ENCODE results near the gene EPHB1. TPM values are rescaled to one million over a fixed set of nuclear protein-coding genes. Genes with fewer than 3 reads are reported as not detected.

EPHB1 gene
- total RNA-seq, 2 donors from 2014 or later = 1.9 to 3.2 TPM

DNA sequence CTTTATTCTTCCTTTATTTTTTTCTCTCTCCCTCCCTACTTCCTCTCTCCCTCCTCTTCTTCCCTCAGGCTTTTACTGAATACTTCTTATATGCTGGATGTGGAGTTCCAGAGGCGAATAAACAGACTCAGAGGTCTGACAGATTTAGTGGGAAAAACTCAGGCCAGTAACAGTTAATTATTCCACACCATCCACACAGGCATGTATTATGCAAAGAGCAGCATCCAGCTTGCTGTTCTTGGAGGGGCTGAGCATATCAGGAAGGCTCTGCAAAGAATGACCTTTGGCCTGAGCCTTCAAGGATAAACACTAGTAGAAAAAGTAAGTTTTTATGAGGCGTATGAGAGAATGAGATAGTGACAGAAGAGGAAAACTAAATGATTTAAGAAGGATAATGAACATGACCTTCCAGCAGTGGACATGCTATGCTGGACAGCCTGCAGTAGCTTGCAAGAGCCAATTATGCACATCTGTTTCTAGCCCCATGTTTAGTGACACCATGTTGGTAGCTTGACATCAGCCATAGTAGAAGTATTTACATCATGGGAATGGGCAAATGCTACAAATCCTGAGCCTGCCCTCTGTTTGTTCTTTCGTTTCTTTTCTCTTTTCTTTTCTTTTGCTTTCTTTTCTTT is 387.4 kb downstream of the EPHB1 start:
- H3K4me3 ChIP-seq = no peak overlapping the region
- H3K9me3 ChIP-seq = no peaks in the 10 kb centered on the region
- H3K4me1 ChIP-seq = no peaks in the 10 kb centered on the region
- DNase-seq (ENCODE audit: low spot score) = no peak
- TF ChIP-seq, protein P1, sequence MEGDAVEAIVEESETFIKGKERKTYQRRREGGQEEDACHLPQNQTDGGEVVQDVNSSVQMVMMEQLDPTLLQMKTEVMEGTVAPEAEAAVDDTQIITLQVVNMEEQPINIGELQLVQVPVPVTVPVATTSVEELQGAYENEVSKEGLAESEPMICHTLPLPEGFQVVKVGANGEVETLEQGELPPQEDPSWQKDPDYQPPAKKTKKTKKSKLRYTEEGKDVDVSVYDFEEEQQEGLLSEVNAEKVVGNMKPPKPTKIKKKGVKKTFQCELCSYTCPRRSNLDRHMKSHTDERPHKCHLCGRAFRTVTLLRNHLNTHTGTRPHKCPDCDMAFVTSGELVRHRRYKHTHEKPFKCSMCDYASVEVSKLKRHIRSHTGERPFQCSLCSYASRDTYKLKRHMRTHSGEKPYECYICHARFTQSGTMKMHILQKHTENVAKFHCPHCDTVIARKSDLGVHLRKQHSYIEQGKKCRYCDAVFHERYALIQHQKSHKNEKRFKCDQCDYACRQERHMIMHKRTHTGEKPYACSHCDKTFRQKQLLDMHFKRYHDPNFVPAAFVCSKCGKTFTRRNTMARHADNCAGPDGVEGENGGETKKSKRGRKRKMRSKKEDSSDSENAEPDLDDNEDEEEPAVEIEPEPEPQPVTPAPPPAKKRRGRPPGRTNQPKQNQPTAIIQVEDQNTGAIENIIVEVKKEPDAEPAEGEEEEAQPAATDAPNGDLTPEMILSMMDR (IDR thresholded peaks at IDR 0.05) = no peak
- H3K36me3 ChIP-seq = no peaks in the 10 kb centered on the region
- H3K27me3 ChIP-seq = no peaks in the 10 kb centered on the region
- H3K27ac ChIP-seq = no peak overlapping the region

DNA sequence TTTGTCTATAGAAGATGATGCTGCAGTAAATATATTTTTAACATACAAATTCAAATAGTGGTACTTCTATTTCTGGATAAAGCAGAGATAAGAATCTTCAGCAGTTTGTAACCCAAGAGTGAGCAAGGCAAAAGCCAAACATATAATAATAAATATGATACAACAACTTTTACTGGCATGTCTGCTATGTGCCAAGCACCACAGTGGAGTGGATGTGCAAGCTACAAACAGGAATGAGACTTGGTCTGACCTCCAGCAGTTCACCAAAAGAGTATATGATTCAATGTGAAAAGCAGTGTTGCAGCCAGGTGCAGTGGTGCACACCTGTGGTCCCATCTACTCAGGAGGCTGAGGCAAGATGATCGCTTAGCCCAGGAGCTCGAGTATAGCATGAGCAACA is 395.6 kb downstream of the EPHB1 start:
- TF ChIP-seq, protein P1 (IDR thresholded peaks at IDR 0.05) = no peak
- Histone ChIP-seq H3K4me3 (no peak overlapping the region), H3K4me1 (no peaks in the 10 kb centered on the region), H3K9me3 (no peaks in the 10 kb centered on the region), H3K27ac (no peak overlapping the region), H3K27me3 (no peaks in the 10 kb centered on the region), H3K36me3 (no peaks in the 10 kb centered on the region)
- DNase-seq (ENCODE audit: low spot score) = no peak

DNA sequence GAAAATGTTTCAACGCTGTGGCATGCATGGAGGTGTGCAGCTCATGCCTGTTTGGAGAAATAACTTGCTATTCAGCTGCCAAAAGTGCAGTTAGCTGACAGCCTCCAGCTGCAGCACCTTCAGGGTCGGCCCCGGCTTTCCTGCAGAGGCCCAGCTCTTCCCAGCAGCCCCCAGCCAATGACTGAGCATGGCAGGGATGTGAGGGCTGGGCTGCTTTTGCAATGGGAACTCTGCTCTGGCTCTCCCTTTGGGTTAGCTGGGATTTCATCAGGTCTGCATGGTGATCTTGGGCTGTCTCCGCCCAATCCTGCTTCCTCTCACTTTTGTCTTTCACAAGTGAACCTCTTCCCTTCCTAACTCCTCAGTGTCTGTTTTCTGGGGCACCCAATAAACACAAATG is 396.6 kb downstream of the EPHB1 start:
- DNase-seq (ENCODE audit: low spot score) = no peak
- H3K27me3 ChIP-seq = no peaks in the 10 kb centered on the region
- H3K36me3 ChIP-seq = no peaks in the 10 kb centered on the region
- H3K9me3 ChIP-seq = no peaks in the 10 kb centered on the region
- H3K27ac ChIP-seq = no peak overlapping the region
- TF ChIP-seq, protein P1 (IDR thresholded peaks at IDR 0.05) = no peak
- no peaks in the 10 kb centered on the region for H3K4me1 ChIP-seq
- no peak overlapping the region for H3K4me3 ChIP-seq

DNA sequence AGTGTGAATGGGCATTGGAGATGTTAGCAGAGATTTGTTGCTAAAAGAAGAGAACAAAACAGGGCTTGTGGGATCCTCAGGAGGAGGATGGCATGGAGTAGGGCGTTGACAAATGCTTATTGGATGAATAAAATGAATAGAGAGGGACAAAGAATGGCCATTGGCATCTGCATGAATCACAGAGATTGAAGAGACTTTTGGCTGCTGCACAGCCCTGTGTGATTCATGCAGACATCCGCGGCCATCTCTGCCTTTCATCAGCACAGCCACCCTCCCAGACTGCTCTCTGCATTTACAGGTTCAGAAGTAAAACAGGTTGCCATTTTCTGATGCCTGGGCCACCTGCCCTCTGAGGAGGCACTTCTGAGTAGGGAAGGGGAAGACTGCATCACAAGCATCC is 397.9 kb downstream of the EPHB1 start:
- no peaks in the 10 kb centered on the region for H3K4me1 ChIP-seq
- no peak for DNase-seq (ENCODE audit: low spot score)
- no peaks in the 10 kb centered on the region for H3K36me3 ChIP-seq
- H3K4me3 ChIP-seq = no peak overlapping the region
- H3K27me3 ChIP-seq = no peaks in the 10 kb centered on the region
- H3K9me3 ChIP-seq = no peaks in the 10 kb centered on the region
- TF ChIP-seq, protein P1 (IDR thresholded peaks at IDR 0.05) = no peak
- H3K27ac ChIP-seq = no peak overlapping the region

GRCh38 chr3:135197246-135197645 is 402.2 kb downstream of the EPHB1 start:
- H3K4me3 ChIP-seq = no peak overlapping the region
- no peak for DNase-seq (ENCODE audit: low spot score)
- H3K36me3 ChIP-seq = no peaks in the 10 kb centered on the region
- H3K4me1 ChIP-seq = no peaks in the 10 kb centered on the region
- no peak overlapping the region for H3K27ac ChIP-seq
- no peaks in the 10 kb centered on the region for H3K27me3 ChIP-seq
- TF ChIP-seq, protein P1 (IDR thresholded peaks at IDR 0.05) = no peak
- no peaks in the 10 kb centered on the region for H3K9me3 ChIP-seq

DNA sequence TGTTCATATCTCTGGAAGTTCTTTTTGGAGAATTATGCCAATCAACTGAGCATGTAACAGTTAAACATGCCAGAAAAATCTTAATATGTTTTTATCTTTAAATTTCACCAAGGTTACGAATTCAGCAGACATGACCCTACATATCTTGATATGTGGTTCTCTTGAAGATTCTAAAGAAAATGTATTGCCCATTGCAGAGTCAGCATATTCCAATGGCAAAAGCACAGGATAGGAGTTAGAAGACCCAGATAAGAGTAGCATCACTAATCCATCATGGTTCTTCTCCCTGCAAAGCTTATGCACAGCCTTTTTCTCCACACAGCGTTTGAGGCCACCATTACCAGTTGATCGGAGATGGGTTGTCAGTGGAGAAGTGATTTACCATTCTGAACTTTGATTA is 402.8 kb downstream of the EPHB1 start:
- no peak for DNase-seq (ENCODE audit: low spot score)
- H3K36me3 ChIP-seq = no peaks in the 10 kb centered on the region
- TF ChIP-seq, protein P1 (IDR thresholded peaks at IDR 0.05) = no peak
- H3K4me3 ChIP-seq = no peak overlapping the region
- no peaks in the 10 kb centered on the region for H3K9me3 ChIP-seq
- H3K27me3 ChIP-seq = no peaks in the 10 kb centered on the region
- no peaks in the 10 kb centered on the region for H3K4me1 ChIP-seq
- H3K27ac ChIP-seq = no peak overlapping the region

Measured in right atrium auricular region (tissue), 2 donors.